ENCODE data around the gene PGLYRP3.

- peak in 1 of 5 experiments; percentile 24 for TF ChIP-seq CTCF (IDR thresholded peaks at IDR 0.05)
- TF ChIP-seq POLR2A (IDR thresholded peaks at IDR 0.05): no peak
Observed at GRCh38 chr1:153277852-153278251, 34.9 kb downstream of the PGLYRP3 start.

Data from tibial nerve (tissue), 3 donors.